A549 (cell line): Measurements from ENCODE around the gene GFM1.

Experiments
- HOXA7 ChIP-seq: fragments of 250-450 bp; sonication (Bioruptor Pico); IDR thresholded peaks from 2 replicates; pipeline ENCODE4 v1.5.0; 2020; ENCODE audit warnings: mild to moderate bottlenecking, moderate library complexity
- POLR2A ChIP-seq: IDR thresholded peaks from 2 replicates; pipeline ENCODE4 v1.6.1; 2012; ENCODE audit warnings: mild to moderate bottlenecking, low read length
- RAD21 ChIP-seq, 2 experiments: fragments of >200 bp in 1 of 2; sonication (Bioruptor Twin) in 1 of 2; formaldehyde crosslinking in 1 of 2; IDR thresholded peaks in 1 of 2; conservative IDR thresholded peaks in 1 of 2; 2 replicates in 1 of 2; 3 replicates in 1 of 2; pipeline ENCODE4 v1.6.1; 2012 to 2018; ENCODE audit warnings: inconsistent platforms in 1 of 2
- TF ChIP-seq, protein P1 (sequence below): IDR thresholded peaks from 2 replicates; pipeline ENCODE4 v1.6.1; 2012

DNA sequence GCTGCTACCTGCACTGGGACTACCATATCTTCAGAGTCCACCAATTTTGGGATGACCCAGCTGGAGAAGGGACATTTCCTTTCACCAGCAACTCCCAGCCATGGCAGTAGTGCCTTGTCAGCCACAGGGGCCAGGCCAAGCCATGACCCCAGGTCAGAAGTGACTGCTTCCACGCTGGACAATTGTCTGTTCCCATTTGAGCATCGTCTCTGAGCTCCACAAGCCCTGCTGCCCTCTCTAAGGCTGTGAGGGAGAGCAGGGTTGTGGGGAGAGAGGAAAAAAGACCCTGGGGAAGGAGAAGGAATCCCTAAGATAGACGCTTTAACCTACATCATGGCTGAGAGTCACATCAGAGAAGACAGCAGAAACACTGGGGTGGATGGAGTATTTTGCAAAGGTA is 95.3 kb downstream of the GFM1 start:
- TF ChIP-seq, protein P1, sequence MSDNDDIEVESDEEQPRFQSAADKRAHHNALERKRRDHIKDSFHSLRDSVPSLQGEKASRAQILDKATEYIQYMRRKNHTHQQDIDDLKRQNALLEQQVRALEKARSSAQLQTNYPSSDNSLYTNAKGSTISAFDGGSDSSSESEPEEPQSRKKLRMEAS: no peak
- TF ChIP-seq POLR2A: no peak
- no peak for TF ChIP-seq HOXA7 (CRISPR knock-in tag)
- TF ChIP-seq RAD21 (conservative IDR thresholded peaks at IDR 0.05 in 1 of 2, IDR thresholded peaks at IDR 0.05 in 1 of 2): no peak
